Measurements from ENCODE around the gene SLC17A5. TPM values are rescaled to one million over a fixed set of nuclear protein-coding genes. Genes with fewer than 3 reads are reported as not detected.

Gene SLC17A5
- total and polyA plus RNA-seq, 10 of the 15 experiments (the other 5 are each of a cell fraction or from before 2014, with no cell fraction given) = 2.3 to 7.2 (median 5.0) TPM

DNA sequence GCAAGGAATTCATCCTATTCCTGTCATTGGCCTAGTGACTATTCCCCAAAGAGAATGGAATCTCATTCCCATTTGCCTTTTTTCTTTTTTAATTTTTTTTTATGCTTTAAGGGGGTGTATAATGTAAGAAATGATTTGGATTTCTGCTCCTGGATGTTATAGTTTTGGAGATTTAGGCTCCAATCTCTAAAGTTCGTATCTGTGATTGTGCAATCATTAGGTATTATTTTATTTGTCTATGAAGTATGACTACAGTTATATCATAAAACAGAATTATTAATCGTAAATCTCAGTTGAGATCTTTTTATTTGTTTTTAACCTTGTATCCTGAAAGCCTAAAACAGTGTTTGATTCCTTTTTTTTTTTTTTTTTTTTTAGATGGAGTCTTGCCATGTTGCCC, 91.2 kb downstream of the SLC17A5 start (continued):
- no peak for TF ChIP-seq SRF (IDR thresholded peaks at IDR 0.05; ENCODE audit: low read depth in 2 of 2, low read length in 2 of 2)

DNA sequence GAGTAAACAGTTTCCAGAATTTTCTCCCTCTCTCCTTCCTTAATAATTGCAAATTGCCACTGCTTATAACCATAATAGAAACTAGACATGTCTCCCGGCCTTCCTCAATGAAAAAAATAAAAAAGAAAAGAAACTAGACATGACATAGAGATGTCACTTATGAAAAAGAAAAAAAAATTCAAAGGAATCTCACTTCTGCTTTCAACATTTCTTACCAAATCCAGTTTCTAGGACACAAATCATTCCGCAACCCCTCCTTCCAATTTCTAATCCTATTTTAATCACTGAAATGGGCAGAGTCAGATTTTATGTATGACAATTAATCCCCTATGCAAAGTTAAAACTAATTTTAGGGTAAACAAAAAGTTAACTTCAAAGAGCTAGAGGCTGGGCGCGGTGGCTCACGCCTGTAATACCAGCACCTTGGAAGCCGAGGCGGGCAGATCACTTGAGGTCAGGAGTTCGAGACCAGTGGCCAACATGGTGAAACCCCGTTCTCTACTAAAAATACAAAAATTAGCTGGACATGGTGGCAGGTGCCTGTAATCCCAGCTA, 92.9 kb downstream of the SLC17A5 start:
- Histone ChIP-seq H3K4me1 (ENCODE audit: control insufficient read depth, insufficient read depth, low read length) (peaks cover 29% of the 10 kb centered on the region), H3K27me3 (replicated peaks in 1 of 2; ENCODE audit: control insufficient read depth in 2 of 2, insufficient read depth in 2 of 2, low read length in 1 of 2) (no peaks in the 10 kb centered on the region), H3K27ac (ENCODE audit: control insufficient read depth, insufficient read depth) (peak overlapping the region; percentile 82), H3K9me3 (replicated peaks; ENCODE audit: control insufficient read depth, insufficient read depth, low read length) (no peaks in the 10 kb centered on the region), H3K9ac (ENCODE audit: control insufficient read depth, insufficient read depth, low read length) (peak overlapping the region; percentile 38; the same call in 1 of the 2 replicates), H4K20me1 (ENCODE audit: control insufficient read depth, insufficient read depth) (no peaks in the 10 kb centered on the region), H3K79me2 (ENCODE audit: control insufficient read depth, insufficient read depth, low read length) (no peaks in the 10 kb centered on the region), H2AFZ (ENCODE audit: control insufficient read depth, low read depth, low read length) (no peak overlapping the region; the same call in 1 of the 2 replicates), H3K4me2 (ENCODE audit: control insufficient read depth, insufficient read depth) (peak overlapping the region; percentile 79), H3K36me3 (ENCODE audit: control insufficient read depth in 2 of 2, insufficient read depth in 2 of 2, low read length in 1 of 2) (no peaks in the 10 kb centered on the region), H3K4me3 (peak overlapping the region; percentile 49; the same call in 1 of the 2 replicates)
- ChIA-PET RAD21 (ENCODE audit: unreplicated experiment) (interaction anchor here (0.9 to 4.6 kb wide), 9 partner anchors 11 to 39 kb away, joined by 3 to 42 read pairs (median 7); partner anchors contain the start of gene EEF1A1), CTCF (interaction anchor here (0.7 to 4.8 kb wide), 8 partner anchors 11 to 48 kb away, joined by 3 to 18 read pairs (median 4); no protein-coding TSS in a partner anchor), SMC1A (ENCODE audit: uncharacterized antibody, unreplicated experiment) (interaction anchor here (0.8 to 5.3 kb wide), 11 partner anchors 13 to 92 kb away, joined by 3 to 38 read pairs (median 6); partner anchors contain the start of gene EEF1A1), POLR2A (interaction anchor here (0.7 to 4.8 kb wide), 6 partner anchors 19 to 40 kb away, joined by 3 to 48 read pairs (median 4); partner anchors contain the start of gene EEF1A1)
- WGBS (ENCODE audit: insufficient coverage, insufficient replicate concordance, low lambda C conversion rate, missing lambda C conversion rate) = 3% methylated on average over 9 of the region's 9 CpGs
- intact Hi-C loops (cut with micrococcal nuclease; ENCODE audit: unreplicated experiment) (loop anchor here (1.0 kb wide), 3 partner anchors 19 to 38 kb away; no protein-coding TSS in a partner anchor), in situ Hi-C loops (cut with MboI) (no loop called here)
- ATAC-seq (peak; percentile 61), FAIRE-seq (peak; percentile 75), DNase-seq (ENCODE audit: low read depth, low spot score) (peak; percentile 61)
- no TSS peak for BruUV-seq (replicated peaks)
- TF ChIP-seq RUNX3 (IDR thresholded peaks at IDR 0.05; ENCODE audit: low read length) (peak; percentile 61), IKZF1 (conservative IDR thresholded peaks at IDR 0.05) (peak; percentile 91), ZNF384 (IDR thresholded peaks at IDR 0.05; ENCODE audit: borderline replicate concordance, low read depth, low read length) (peak; percentile 97), DPF2 (IDR thresholded peaks at IDR 0.05) (peak; percentile 76), MTA2 (IDR thresholded peaks at IDR 0.05; ENCODE audit: low read depth) (peak; percentile 86), ZZZ3 (IDR thresholded peaks at IDR 0.05; ENCODE audit: control insufficient read depth, insufficient read length, low read depth) (no peak), ZNF274 (IDR thresholded peaks at IDR 0.05; ENCODE audit: insufficient read depth, insufficient read length) (no peak), RBBP5 (conservative IDR thresholded peaks at IDR 0.05) (no peak), FOXM1 (IDR thresholded peaks at IDR 0.05; ENCODE audit: low read depth, low read length) (peak; percentile 77; the same call in 1 of the 2 replicates), CHD4 (IDR thresholded peaks at IDR 0.05) (0 out of 2 replicates have a peak, but pooled peaks have one; percentile 73), PML (IDR thresholded peaks at IDR 0.05; ENCODE audit: low read length) (no peak), NFIC (IDR thresholded peaks at IDR 0.05; ENCODE audit: low read depth, low read length) (peak; percentile 94), ZNF207 (IDR thresholded peaks at IDR 0.05; ENCODE audit: borderline replicate concordance) (no peak), TCF12 (IDR thresholded peaks at IDR 0.05; ENCODE audit: low read depth, low read length) (no peak), ATF7 (IDR thresholded peaks at IDR 0.05; ENCODE audit: low read depth) (peak; percentile 85), RFX5 (IDR thresholded peaks at IDR 0.05; ENCODE audit: low read depth, low read length) (no peak)
- TF ChIP-seq, protein P1, sequence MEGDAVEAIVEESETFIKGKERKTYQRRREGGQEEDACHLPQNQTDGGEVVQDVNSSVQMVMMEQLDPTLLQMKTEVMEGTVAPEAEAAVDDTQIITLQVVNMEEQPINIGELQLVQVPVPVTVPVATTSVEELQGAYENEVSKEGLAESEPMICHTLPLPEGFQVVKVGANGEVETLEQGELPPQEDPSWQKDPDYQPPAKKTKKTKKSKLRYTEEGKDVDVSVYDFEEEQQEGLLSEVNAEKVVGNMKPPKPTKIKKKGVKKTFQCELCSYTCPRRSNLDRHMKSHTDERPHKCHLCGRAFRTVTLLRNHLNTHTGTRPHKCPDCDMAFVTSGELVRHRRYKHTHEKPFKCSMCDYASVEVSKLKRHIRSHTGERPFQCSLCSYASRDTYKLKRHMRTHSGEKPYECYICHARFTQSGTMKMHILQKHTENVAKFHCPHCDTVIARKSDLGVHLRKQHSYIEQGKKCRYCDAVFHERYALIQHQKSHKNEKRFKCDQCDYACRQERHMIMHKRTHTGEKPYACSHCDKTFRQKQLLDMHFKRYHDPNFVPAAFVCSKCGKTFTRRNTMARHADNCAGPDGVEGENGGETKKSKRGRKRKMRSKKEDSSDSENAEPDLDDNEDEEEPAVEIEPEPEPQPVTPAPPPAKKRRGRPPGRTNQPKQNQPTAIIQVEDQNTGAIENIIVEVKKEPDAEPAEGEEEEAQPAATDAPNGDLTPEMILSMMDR (IDR thresholded peaks at IDR 0.05 in 2 of 3, conservative IDR thresholded peaks at IDR 0.05 in 1 of 3; ENCODE audit: control insufficient read depth in 2 of 3, extremely low read depth in 1 of 3, insufficient read depth in 1 of 3, low read depth in 3 of 3, low read length in 3 of 3) = no peak
- TF ChIP-seq, protein P2, sequence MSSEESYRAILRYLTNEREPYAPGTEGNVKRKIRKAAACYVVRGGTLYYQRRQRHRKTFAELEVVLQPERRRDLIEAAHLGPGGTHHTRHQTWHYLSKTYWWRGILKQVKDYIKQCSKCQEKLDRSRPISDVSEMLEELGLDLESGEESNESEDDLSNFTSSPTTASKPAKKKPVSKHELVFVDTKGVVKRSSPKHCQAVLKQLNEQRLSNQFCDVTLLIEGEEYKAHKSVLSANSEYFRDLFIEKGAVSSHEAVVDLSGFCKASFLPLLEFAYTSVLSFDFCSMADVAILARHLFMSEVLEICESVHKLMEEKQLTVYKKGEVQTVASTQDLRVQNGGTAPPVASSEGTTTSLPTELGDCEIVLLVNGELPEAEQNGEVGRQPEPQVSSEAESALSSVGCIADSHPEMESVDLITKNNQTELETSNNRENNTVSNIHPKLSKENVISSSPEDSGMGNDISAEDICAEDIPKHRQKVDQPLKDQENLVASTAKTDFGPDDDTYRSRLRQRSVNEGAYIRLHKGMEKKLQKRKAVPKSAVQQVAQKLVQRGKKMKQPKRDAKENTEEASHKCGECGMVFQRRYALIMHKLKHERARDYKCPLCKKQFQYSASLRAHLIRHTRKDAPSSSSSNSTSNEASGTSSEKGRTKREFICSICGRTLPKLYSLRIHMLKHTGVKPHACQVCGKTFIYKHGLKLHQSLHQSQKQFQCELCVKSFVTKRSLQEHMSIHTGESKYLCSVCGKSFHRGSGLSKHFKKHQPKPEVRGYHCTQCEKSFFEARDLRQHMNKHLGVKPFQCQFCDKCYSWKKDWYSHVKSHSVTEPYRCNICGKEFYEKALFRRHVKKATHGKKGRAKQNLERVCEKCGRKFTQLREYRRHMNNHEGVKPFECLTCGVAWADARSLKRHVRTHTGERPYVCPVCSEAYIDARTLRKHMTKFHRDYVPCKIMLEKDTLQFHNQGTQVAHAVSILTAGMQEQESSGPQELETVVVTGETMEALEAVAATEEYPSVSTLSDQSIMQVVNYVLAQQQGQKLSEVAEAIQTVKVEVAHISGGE (CRISPR knock-in tag; IDR thresholded peaks at IDR 0.05) = no peak
